Measurements from ENCODE around the gene PRRC2A.

GRCh38 chr6:31631209-31631608 is 10.7 kb downstream of the PRRC2A start:
- no peak for TF ChIP-seq CTCF (conservative IDR thresholded peaks at IDR 0.05; ENCODE audit: low read depth, low read length)
- TF ChIP-seq EZH2 (IDR thresholded peaks at IDR 0.05; ENCODE audit: low read length, unreplicated experiment) = no peak
- TF ChIP-seq EZH2phosphoT487 (IDR thresholded peaks at IDR 0.05; ENCODE audit: borderline replicate concordance, low read length) = no peak

All from PC-3 (cell line).